Osteoblast (primary cell): ENCODE results near the gene PRKN. TPM values are rescaled to one million over a fixed set of nuclear protein-coding genes. Genes with fewer than 3 reads are reported as not detected.

ENCODE experiments used
- DNase-seq: peaks from one replicate; pipeline ENCODE4 v3.0.0; 2011; ENCODE audit warnings: low spot score, mixed read lengths; ENCODE audit not compliant: insufficient read length; ENCODE audit errors: missing footprints
- H2AFZ ChIP-seq: 2 replicates; pipeline ENCODE4 v1.6.0; 2011; ENCODE audit warnings: mild to moderate bottlenecking, low read length
- H3K27ac ChIP-seq: 2 replicates; pipeline ENCODE4 v1.5.1; 2011; ENCODE audit warnings: mild to moderate bottlenecking, low read depth, low read length, moderate library complexity
- H3K27me3 ChIP-seq: 2 replicates; pipeline ENCODE4 v1.6.0; 2012; ENCODE audit warnings: mild to moderate bottlenecking, control low read depth, inconsistent platforms, low read length, moderate library complexity; ENCODE audit not compliant: insufficient read depth
- H3K36me3 ChIP-seq: 2 replicates; pipeline ENCODE4 v1.5.1; 2011; ENCODE audit warnings: mild to moderate bottlenecking, low read length, control low read depth, moderate library complexity; ENCODE audit not compliant: insufficient read depth
- H3K4me1 ChIP-seq: 2 replicates; pipeline ENCODE4 v1.5.1; 2011; ENCODE audit warnings: mild to moderate bottlenecking, low read length, control low read depth, moderate library complexity; ENCODE audit not compliant: insufficient read depth
- H3K4me2 ChIP-seq: 2 replicates; pipeline ENCODE4 v1.6.0; 2011; ENCODE audit warnings: mild to moderate bottlenecking, low read length; ENCODE audit not compliant: insufficient read depth
- H3K4me3 ChIP-seq: fragments of 200-600 bp; sonication (generic); 3 replicates; pipeline ENCODE4 v1.5.1; 2012; ENCODE audit warnings: mild to moderate bottlenecking, low read length, inconsistent platforms; ENCODE audit not compliant: insufficient read depth
- H3K79me2 ChIP-seq: 2 replicates; pipeline ENCODE4 v1.6.0; 2012; ENCODE audit warnings: mild to moderate bottlenecking, low read length, control low read depth, inconsistent platforms; ENCODE audit not compliant: insufficient read depth
- H3K9me3 ChIP-seq: 2 replicates; pipeline ENCODE4 v1.5.1; 2011; ENCODE audit warnings: low read depth, low read length, control low read depth
- H4K20me1 ChIP-seq: 2 replicates; pipeline ENCODE4 v1.6.0; 2012; ENCODE audit warnings: mild to moderate bottlenecking, low read length, control low read depth; ENCODE audit not compliant: insufficient read depth
- total RNA-seq: library from RNA; depleted of rRNA; stranded (reverse); fragments of >200 nt; gene quantifications from 2 replicates; pipeline ENCODE4 v1.2.3, GENCODE V29; 2012
- TF ChIP-seq, protein P1 (sequence below): IDR thresholded peaks from 2 replicates; pipeline ENCODE4 v1.5.1; 2011; ENCODE audit warnings: mild to moderate bottlenecking, low read depth, low read length, moderate library complexity; ENCODE audit errors: extremely low read depth

Gene PRKN
- total RNA-seq, 1 donor: 2.9 TPM

DNA sequence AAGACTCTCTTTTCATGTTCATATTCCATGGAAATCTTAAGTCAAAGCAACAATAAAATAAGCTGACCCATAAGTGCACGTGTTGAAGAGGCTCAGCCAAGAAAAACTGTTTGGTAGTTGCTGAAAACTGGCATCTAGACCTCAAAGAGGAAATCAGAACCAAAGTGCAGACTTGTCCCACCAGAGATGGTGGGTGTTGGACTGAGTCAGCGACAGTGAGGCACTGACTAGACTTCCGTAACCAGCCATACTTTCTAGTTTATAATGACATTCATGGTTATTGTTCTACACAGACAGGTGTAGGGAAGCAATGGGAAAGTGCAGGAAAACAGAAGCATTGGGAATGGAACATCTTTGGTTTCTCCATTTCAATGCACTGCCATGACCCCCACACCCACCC lies 1278.0 kb downstream of the PRKN start:
- TF ChIP-seq, protein P1, sequence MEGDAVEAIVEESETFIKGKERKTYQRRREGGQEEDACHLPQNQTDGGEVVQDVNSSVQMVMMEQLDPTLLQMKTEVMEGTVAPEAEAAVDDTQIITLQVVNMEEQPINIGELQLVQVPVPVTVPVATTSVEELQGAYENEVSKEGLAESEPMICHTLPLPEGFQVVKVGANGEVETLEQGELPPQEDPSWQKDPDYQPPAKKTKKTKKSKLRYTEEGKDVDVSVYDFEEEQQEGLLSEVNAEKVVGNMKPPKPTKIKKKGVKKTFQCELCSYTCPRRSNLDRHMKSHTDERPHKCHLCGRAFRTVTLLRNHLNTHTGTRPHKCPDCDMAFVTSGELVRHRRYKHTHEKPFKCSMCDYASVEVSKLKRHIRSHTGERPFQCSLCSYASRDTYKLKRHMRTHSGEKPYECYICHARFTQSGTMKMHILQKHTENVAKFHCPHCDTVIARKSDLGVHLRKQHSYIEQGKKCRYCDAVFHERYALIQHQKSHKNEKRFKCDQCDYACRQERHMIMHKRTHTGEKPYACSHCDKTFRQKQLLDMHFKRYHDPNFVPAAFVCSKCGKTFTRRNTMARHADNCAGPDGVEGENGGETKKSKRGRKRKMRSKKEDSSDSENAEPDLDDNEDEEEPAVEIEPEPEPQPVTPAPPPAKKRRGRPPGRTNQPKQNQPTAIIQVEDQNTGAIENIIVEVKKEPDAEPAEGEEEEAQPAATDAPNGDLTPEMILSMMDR: no peak
- no peak for DNase-seq
- no peak overlapping the region for H3K27ac ChIP-seq
- H2AFZ ChIP-seq: no peak overlapping the region
- no peaks in the 10 kb centered on the region for H3K4me1 ChIP-seq
- H3K27me3 ChIP-seq: no peaks in the 10 kb centered on the region
- H3K36me3 ChIP-seq: no peaks in the 10 kb centered on the region
- no peaks in the 10 kb centered on the region for H3K79me2 ChIP-seq
- no peak overlapping the region for H3K4me2 ChIP-seq
- no peak overlapping the region for H3K4me3 ChIP-seq
- no peaks in the 10 kb centered on the region for H4K20me1 ChIP-seq
- no peaks in the 10 kb centered on the region for H3K9me3 ChIP-seq

DNA sequence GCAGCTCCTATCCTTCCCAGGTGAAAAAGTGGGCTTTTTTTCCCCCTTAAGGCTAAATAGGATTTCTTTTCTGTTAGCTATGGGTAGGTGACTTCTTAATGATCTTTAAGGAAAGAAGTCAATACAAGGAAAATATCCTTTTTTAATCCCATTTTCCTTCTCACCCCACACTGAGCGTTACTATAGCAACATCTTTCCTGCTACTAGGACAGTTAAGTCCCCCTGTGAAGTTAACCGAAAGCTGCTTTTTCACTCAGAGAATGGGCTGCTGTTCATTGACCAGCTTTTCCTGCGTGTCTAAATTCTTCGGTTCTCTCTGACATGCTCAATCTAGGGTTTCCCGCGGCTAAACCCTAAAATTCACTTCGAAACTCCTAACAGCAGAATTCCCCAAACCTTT lies 1280.6 kb downstream of the PRKN start:
- Histone ChIP-seq H3K79me2 (no peaks in the 10 kb centered on the region), H3K27me3 (no peaks in the 10 kb centered on the region), H3K4me2 (no peak overlapping the region), H3K4me1 (no peaks in the 10 kb centered on the region), H3K4me3 (no peak overlapping the region), H3K27ac (no peak overlapping the region), H4K20me1 (no peaks in the 10 kb centered on the region), H3K36me3 (no peaks in the 10 kb centered on the region), H2AFZ (no peak overlapping the region), H3K9me3 (no peaks in the 10 kb centered on the region)
- no peak for DNase-seq
- TF ChIP-seq, protein P1: no peak

DNA sequence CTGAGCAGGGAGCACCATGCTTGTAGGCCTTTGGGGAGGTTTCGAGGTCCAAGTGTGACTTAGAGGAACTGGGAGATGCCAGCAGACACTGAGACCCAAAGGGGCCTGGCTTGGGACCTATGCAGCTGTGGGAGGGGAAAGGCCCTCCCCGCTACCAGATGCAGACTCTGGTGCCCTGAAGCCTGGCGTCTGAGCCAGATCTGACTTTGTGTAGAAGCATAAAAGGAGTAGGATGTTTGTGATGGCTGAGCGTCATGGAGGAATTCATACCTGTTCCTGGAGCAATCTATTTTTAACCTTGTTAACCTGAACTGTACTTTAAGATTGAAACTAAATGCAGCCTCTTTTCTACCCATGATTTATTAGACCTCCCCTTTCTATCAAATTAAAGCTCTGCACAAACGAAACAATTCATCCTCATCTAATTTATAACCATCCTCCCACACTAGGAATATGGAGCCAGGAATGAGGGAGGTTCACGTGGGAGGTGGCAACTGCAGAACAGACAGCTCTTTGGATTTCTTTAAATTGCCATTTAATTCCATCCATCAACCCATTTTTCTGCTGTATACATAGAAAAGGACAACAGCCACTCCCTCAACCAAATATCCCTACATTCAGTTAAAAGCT lies 1281.2 kb downstream of the PRKN start:
- H3K4me2 ChIP-seq: no peak overlapping the region
- DNase-seq: no peak
- TF ChIP-seq, protein P1: no peak
- no peaks in the 10 kb centered on the region for H3K36me3 ChIP-seq
- H2AFZ ChIP-seq: no peak overlapping the region
- H4K20me1 ChIP-seq: no peaks in the 10 kb centered on the region
- H3K4me3 ChIP-seq: no peak overlapping the region
- no peaks in the 10 kb centered on the region for H3K4me1 ChIP-seq
- H3K9me3 ChIP-seq: no peaks in the 10 kb centered on the region
- no peaks in the 10 kb centered on the region for H3K27me3 ChIP-seq
- no peaks in the 10 kb centered on the region for H3K79me2 ChIP-seq
- no peak overlapping the region for H3K27ac ChIP-seq

DNA sequence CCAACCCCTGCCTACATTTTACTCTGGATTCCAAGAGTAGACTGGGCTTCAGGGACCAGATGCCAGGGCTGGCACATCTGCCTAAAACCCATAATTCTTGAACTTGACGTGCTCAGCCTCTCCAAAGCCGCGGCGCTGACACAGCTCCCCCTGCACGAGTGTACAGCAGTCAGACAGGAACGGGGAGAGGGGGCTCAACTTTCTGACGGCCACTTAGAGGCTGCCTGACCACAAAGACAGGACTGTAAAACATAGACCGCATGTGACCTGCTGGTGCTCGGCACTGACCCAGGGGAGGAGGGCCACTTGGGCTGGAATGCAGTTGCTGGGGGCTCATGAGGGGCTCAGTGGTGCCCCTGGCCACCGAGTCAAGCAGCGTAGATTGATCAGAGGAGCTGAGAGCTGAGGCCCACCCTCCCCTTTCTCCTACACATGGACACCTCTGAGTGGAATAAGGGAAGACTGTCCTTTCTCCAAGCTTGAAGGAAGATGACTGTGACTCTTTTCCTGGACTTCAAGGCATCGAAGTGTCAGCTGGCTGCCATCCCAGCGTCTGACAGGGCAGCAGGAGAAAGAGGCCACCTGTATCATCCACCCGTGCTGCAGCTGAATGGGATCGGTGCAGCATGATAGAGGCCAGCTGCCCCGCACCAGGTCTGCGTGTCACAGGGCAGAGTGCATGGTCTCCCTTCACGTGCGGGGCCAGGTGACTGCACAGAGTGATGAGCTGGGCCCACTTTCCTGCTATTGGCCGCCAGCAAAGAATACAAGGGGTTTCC lies 1282.4 kb downstream of the PRKN start:
- DNase-seq: no peak
- no peaks in the 10 kb centered on the region for H3K9me3 ChIP-seq
- H3K27me3 ChIP-seq: no peaks in the 10 kb centered on the region
- H3K4me3 ChIP-seq: no peak overlapping the region
- H2AFZ ChIP-seq: peak overlapping the region; percentile 29
- no peaks in the 10 kb centered on the region for H3K79me2 ChIP-seq
- no peaks in the 10 kb centered on the region for H4K20me1 ChIP-seq
- H3K27ac ChIP-seq: no peak overlapping the region
- peak overlapping the region; percentile 43 for H3K4me2 ChIP-seq
- H3K36me3 ChIP-seq: no peaks in the 10 kb centered on the region
- H3K4me1 ChIP-seq: no peaks in the 10 kb centered on the region
- TF ChIP-seq, protein P1: no peak
